HG03558 (cell line): ENCODE measurements around the gene UBE2A.
A peak's percentile ranks its signal among the peaks of the same experiment; 100 is the strongest.

ENCODE experiments used
- ATAC-seq: cut with Tn5 transposase; IDR thresholded peaks from one replicate; pipeline ENCODE4 v1.9.1; 2021; ENCODE audit warnings: moderate number of reproducible peaks; ENCODE audit not compliant: unreplicated experiment; ENCODE audit errors: extremely low read depth

The UBE2A gene

GRCh38 chrX:119606280-119607017 lies 32.1 kb downstream of the UBE2A start, which contains the start of gene NKRF:
NKRF (minus strand) TSS chrX:119606424.
- peak; percentile 76 for ATAC-seq

GRCh38 chrX:119607018-119607389 lies 32.6 kb downstream of the UBE2A start:
- no peak for ATAC-seq

- ATAC-seq, result no peak
Observed at GRCh38 chrX:119614776-119615175, 40.4 kb downstream of the UBE2A start.

GRCh38 chrX:119617517-119618164 lies 43.3 kb downstream of the UBE2A start:
- ATAC-seq, result no peak

- no peak for ATAC-seq
Observed at GRCh38 chrX:119618439-119618838, 44.1 kb downstream of the UBE2A start.

GRCh38 chrX:119622356-119623232 lies 48.2 kb downstream of the UBE2A start:
- ATAC-seq, result no peak

- ATAC-seq, result no peak
Observed at GRCh38 chrX:119624417-119624816, 50.1 kb downstream of the UBE2A start.

GRCh38 chrX:119624951-119625668 lies 50.7 kb downstream of the UBE2A start:
- no peak for ATAC-seq

- no peak for ATAC-seq
Observed at GRCh38 chrX:119625843-119626242, 51.5 kb downstream of the UBE2A start.
